ENCODE data around the gene TMIE.

TMIE gene

DNA sequence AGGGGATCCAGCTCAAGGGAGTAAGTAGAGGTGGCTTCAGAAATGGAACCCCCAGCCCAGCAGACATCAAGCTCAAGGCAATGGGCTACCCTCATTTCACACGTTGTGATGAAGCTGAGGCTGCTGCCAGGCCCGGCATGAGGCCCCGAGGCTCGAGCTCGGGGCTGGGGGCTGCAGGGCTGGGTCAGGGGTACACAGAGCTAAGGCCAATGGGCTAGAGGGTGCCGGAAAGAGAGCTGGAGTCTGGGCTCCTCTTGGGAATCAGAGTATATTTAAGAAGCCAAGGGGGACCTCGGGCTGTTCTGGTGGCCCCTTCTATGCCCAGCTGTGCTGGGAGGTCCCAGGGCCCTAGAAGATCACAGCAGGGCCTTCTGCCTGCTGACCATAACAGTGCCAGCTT lies 9.0 kb downstream of the TMIE start:
- Histone ChIP-seq H3K9me3 (ENCODE audit: control extremely low read depth in 1 of 5, control insufficient read depth in 4 of 5, insufficient read depth in 2 of 5, low read depth in 1 of 5, low read length in 4 of 5) (no peaks in the 10 kb centered on the region), H3K27ac (ENCODE audit: insufficient read depth in 1 of 2, low read depth in 1 of 2, low read length in 2 of 2, poor library complexity in 1 of 2, severe bottlenecking in 2 of 2) (no peak overlapping the region), H3K4me1 (ENCODE audit: control extremely low read depth in 1 of 4, control insufficient read depth in 4 of 4, insufficient read depth in 4 of 4, low read length in 3 of 4) (no peaks in the 10 kb centered on the region), H3K27me3 (replicated peaks in 2 of 5; ENCODE audit: control insufficient read depth in 4 of 5, insufficient read depth in 5 of 5, low read length in 4 of 5) (no peaks in the 10 kb centered on the region), H3K4me3 (ENCODE audit: control insufficient read depth in 1 of 7, extremely low read depth in 1 of 7, insufficient read depth in 4 of 7, low read depth in 2 of 7, low read length in 6 of 7) (no peak overlapping the region), H3K36me3 (ENCODE audit: control insufficient read depth in 4 of 4, insufficient read depth in 4 of 4, low read length in 3 of 4) (no peaks in the 10 kb centered on the region)
- no peak for DNase-seq
- ChIA-PET POLR2A (no interaction called here), CTCF (interaction anchor here (0.9 to 7.8 kb wide), 9 partner anchors 8 to 199 kb away, joined by 3 to 54 read pairs (median 3); partner anchors contain the start of gene MYL3)
- WGBS (ENCODE audit: insufficient coverage) = 93% methylated on average over 6 of the region's 7 CpGs

DNA sequence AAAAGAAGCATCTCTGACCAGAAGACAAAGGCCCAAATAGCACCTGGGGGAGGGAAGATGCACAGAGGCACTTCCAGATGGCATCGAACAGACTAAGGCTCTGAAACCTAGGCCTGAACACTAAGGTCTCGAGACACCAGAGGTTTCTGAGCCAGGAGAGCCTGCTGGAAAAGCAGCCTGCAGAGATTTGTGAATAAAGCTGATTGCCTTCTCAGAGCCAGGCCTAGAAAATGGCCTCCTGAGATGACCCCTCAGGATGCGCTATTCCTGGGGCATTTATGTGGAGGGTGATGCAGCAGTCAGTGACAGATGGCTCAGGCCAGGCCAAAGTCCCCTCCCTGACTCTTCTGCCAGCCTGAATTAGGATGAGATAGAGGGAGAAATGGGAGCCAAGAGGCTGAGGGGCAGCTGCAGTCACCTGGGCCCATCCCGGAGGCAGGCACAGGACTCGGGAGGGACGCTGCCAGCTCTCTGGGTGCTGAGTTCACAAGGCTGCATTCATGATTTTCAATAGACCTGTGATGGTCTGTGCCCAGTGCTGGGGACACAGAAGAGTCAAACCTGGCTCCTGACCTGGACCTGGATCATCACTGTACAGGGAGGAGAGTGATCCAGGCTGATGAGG lies 9.6 kb downstream of the TMIE start:
- POLR2A ChIA-PET = no interaction called here
- Histone ChIP-seq H3K9me3 (ENCODE audit: control extremely low read depth in 1 of 5, control insufficient read depth in 4 of 5, insufficient read depth in 2 of 5, low read depth in 1 of 5, low read length in 4 of 5) (no peaks in the 10 kb centered on the region), H3K4me3 (ENCODE audit: control insufficient read depth in 1 of 7, extremely low read depth in 1 of 7, insufficient read depth in 4 of 7, low read depth in 2 of 7, low read length in 6 of 7) (no peak overlapping the region), H3K27ac (ENCODE audit: insufficient read depth in 1 of 2, low read depth in 1 of 2, low read length in 2 of 2, poor library complexity in 1 of 2, severe bottlenecking in 2 of 2) (no peak overlapping the region), H3K4me1 (ENCODE audit: control extremely low read depth in 1 of 4, control insufficient read depth in 4 of 4, insufficient read depth in 4 of 4, low read length in 3 of 4) (no peaks in the 10 kb centered on the region), H3K27me3 (replicated peaks in 2 of 5; ENCODE audit: control insufficient read depth in 4 of 5, insufficient read depth in 5 of 5, low read length in 4 of 5) (no peaks in the 10 kb centered on the region), H3K36me3 (ENCODE audit: control insufficient read depth in 4 of 4, insufficient read depth in 4 of 4, low read length in 3 of 4) (no peaks in the 10 kb centered on the region)
- 95% methylated on average over 6 of the region's 6 CpGs for WGBS (ENCODE audit: insufficient coverage)
- DNase-seq = no peak
- CTCF ChIA-PET = interaction anchor here (0.9 to 7.8 kb wide), 8 partner anchors 9 to 199 kb away, joined by 3 to 54 read pairs (median 3); partner anchors contain the start of gene MYL3

DNA sequence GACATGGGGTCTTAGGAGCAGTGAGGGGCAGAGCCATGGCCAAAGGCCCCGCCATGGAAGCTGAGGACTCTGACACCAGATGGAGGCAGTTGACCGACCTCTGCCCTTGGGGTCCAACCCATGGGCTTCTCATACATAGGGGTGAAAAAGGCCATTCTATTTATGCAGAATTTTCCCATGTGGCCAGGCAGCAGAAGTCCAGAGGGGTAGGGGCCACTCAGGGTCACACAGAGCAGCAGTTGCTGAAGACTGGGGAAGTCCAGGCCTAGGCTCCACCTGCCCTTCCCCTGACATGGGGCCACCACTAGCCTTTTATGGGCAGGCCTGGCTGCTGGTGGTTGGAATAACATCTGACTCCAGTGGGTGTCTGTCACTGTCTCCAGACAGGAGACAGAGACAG lies 10.1 kb downstream of the TMIE start:
- Histone ChIP-seq H3K27me3 (replicated peaks in 2 of 5; ENCODE audit: control insufficient read depth in 4 of 5, insufficient read depth in 5 of 5, low read length in 4 of 5) (no peaks in the 10 kb centered on the region), H3K4me3 (ENCODE audit: control insufficient read depth in 1 of 7, extremely low read depth in 1 of 7, insufficient read depth in 4 of 7, low read depth in 2 of 7, low read length in 6 of 7) (no peak overlapping the region), H3K4me1 (ENCODE audit: control extremely low read depth in 1 of 4, control insufficient read depth in 4 of 4, insufficient read depth in 4 of 4, low read length in 3 of 4) (no peaks in the 10 kb centered on the region), H3K27ac (ENCODE audit: insufficient read depth in 1 of 2, low read depth in 1 of 2, low read length in 2 of 2, poor library complexity in 1 of 2, severe bottlenecking in 2 of 2) (no peak overlapping the region), H3K36me3 (ENCODE audit: control insufficient read depth in 4 of 4, insufficient read depth in 4 of 4, low read length in 3 of 4) (no peaks in the 10 kb centered on the region), H3K9me3 (ENCODE audit: control extremely low read depth in 1 of 5, control insufficient read depth in 4 of 5, insufficient read depth in 2 of 5, low read depth in 1 of 5, low read length in 4 of 5) (no peaks in the 10 kb centered on the region)
- CTCF ChIA-PET = interaction anchor here (1.0 to 7.8 kb wide), 4 partner anchors 8 to 183 kb away, joined by 3 to 54 read pairs (median 4); partner anchors contain the start of gene MYL3
- DNase-seq = no peak
- POLR2A ChIA-PET = no interaction called here
- 96% methylated on average over 2 of the region's 2 CpGs for WGBS (ENCODE audit: insufficient coverage)

DNA sequence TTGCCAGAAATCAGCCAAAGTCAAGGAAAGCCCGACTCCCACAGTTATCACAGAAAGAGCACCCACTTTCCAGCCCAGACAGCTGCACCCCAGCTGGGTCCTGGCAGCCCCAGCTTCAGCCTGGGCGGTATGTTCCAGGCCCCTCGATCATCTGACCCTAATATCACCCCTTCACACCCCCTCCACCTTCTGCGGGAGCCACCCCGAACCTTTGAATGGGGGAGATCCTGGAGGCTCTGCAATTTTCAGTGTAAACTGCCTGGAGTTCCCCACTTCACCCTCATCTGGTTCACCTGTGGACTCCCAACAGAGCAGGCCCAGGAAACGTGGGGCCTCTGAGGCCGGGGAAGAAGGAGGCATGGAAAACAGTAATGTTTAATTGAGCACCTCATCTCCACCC lies 10.6 kb downstream of the TMIE start:
- no peak overlapping the region for H3K27ac ChIP-seq (ENCODE audit: insufficient read depth in 1 of 2, low read depth in 1 of 2, low read length in 2 of 2, poor library complexity in 1 of 2, severe bottlenecking in 2 of 2)
- H3K4me3 ChIP-seq (ENCODE audit: control insufficient read depth in 1 of 7, extremely low read depth in 1 of 7, insufficient read depth in 4 of 7, low read depth in 2 of 7, low read length in 6 of 7) = no peak overlapping the region
- H3K36me3 ChIP-seq (ENCODE audit: control insufficient read depth in 4 of 4, insufficient read depth in 4 of 4, low read length in 3 of 4) = no peaks in the 10 kb centered on the region
- ChIA-PET POLR2A (no interaction called here), CTCF (interaction anchor here (1.0 to 7.8 kb wide), 2 partner anchors 9 to 182 kb away, joined by 4 to 54 read pairs; no protein-coding TSS in a partner anchor)
- H3K27me3 ChIP-seq (replicated peaks in 2 of 5; ENCODE audit: control insufficient read depth in 4 of 5, insufficient read depth in 5 of 5, low read length in 4 of 5) = no peaks in the 10 kb centered on the region
- H3K9me3 ChIP-seq (ENCODE audit: control extremely low read depth in 1 of 5, control insufficient read depth in 4 of 5, insufficient read depth in 2 of 5, low read depth in 1 of 5, low read length in 4 of 5) = no peaks in the 10 kb centered on the region
- 89% methylated on average over 5 of the region's 7 CpGs for whole genome bisulfite sequencing (ENCODE audit: insufficient coverage)
- DNase-seq = no peak
- H3K4me1 ChIP-seq (ENCODE audit: control extremely low read depth in 1 of 4, control insufficient read depth in 4 of 4, insufficient read depth in 4 of 4, low read length in 3 of 4) = no peaks in the 10 kb centered on the region

DNA sequence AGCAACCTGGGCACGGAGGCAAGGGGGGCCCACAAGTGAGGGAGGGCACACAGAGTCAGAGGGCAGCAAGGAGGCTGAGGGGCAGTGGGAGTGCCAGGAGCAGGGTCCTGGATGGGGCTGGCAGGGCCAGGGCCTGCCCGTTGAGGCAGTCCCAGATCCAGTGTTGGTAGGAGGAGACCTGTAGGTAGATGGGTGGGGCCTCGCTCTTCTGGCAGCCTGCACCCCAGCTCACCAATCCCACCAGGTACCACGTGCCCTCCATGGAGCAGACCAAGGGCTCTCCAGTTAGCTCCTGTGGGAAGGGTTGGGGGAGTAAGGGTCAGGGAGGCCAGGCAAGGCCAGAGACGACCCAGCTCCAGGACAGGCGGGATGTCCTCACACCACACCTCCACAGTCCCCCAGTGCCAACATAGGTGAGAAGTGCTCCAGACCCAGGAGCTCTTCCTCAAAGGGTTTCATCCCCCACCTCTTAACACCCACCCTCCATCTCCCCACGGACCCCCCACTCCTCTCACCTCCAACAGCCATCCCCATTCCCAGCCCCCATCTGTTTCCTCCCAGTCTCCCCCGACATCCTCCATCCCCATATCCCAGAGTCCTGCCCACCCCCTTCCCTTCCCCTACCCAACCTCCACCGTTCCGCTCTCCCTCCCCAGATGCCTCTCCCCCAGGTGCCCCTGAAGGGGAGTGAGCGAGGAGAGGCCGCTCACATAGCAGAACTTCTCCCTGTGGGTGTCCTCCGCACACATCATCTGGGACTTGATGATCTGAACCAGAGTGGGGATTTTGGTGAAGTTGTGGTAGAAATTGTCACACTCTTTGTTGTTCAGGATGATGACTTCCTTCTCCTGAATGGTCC lies 11.2 kb downstream of the TMIE start:
- ChIA-PET CTCF (interaction anchor here (1.0 to 7.8 kb wide), 2 partner anchors 9 to 182 kb away, joined by 4 to 54 read pairs; no protein-coding TSS in a partner anchor), POLR2A (no interaction called here)
- no peak overlapping the region for H3K4me3 ChIP-seq (ENCODE audit: control insufficient read depth in 1 of 7, extremely low read depth in 1 of 7, insufficient read depth in 4 of 7, low read depth in 2 of 7, low read length in 6 of 7)
- no peaks in the 10 kb centered on the region for H3K4me1 ChIP-seq (ENCODE audit: control extremely low read depth in 1 of 4, control insufficient read depth in 4 of 4, insufficient read depth in 4 of 4, low read length in 3 of 4)
- no peak for DNase-seq
- H3K9me3 ChIP-seq (ENCODE audit: control extremely low read depth in 1 of 5, control insufficient read depth in 4 of 5, insufficient read depth in 2 of 5, low read depth in 1 of 5, low read length in 4 of 5) = no peaks in the 10 kb centered on the region
- H3K27ac ChIP-seq (ENCODE audit: insufficient read depth in 1 of 2, low read depth in 1 of 2, low read length in 2 of 2, poor library complexity in 1 of 2, severe bottlenecking in 2 of 2) = no peak overlapping the region
- WGBS (ENCODE audit: insufficient coverage) = 79% methylated on average over 2 of the region's 13 CpGs
- H3K36me3 ChIP-seq (ENCODE audit: control insufficient read depth in 4 of 4, insufficient read depth in 4 of 4, low read length in 3 of 4) = no peaks in the 10 kb centered on the region
- H3K27me3 ChIP-seq (replicated peaks in 2 of 5; ENCODE audit: control insufficient read depth in 4 of 5, insufficient read depth in 5 of 5, low read length in 4 of 5) = no peaks in the 10 kb centered on the region

DNA sequence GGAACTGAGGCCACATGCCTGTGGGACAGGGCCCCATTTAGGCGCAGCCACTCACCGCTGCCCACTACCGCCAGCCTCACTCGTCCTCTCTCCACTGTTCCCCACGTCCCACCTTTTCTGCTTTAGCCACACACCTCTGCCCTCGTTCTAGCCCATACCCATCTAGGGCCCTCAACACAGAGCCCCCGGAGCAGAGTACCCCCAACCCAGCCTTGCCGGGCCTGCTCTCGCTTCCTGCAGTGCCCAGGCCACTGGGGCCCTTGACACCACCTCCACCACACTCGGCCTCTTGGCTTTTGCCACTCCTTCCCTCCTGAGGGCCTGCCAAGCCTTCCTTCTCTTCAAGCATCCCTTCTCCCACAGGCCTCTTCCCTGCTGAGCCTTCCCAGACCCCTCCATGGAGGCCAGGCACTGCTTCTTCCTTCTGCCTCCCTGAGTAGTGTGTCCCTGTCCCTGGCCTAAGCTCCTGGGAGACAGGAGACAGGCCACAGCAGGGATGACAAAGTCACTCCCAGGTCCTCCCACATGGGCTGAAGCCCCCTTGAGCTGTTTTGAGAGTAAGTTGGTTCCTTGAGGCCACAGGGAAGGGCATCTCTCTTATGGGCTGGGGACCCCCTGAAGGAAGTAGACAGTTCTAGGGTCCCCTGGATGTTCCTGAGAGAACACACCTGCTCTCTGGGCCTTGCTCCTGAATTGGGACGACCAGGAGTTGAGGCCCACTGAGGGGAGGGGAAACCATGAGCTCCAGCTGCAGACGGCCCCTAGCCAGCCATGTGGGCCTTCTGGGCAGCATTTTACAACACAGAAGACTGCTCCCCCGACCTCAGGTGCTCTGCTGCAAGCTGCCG lies 12.1 kb downstream of the TMIE start:
- Histone ChIP-seq H3K27ac (ENCODE audit: insufficient read depth in 1 of 2, low read depth in 1 of 2, low read length in 2 of 2, poor library complexity in 1 of 2, severe bottlenecking in 2 of 2) (no peak overlapping the region), H3K4me1 (ENCODE audit: control extremely low read depth in 1 of 4, control insufficient read depth in 4 of 4, insufficient read depth in 4 of 4, low read length in 3 of 4) (no peaks in the 10 kb centered on the region), H3K27me3 (replicated peaks in 2 of 5; ENCODE audit: control insufficient read depth in 4 of 5, insufficient read depth in 5 of 5, low read length in 4 of 5) (no peaks in the 10 kb centered on the region), H3K4me3 (ENCODE audit: control insufficient read depth in 1 of 7, extremely low read depth in 1 of 7, insufficient read depth in 4 of 7, low read depth in 2 of 7, low read length in 6 of 7) (no peak overlapping the region), H3K9me3 (ENCODE audit: control extremely low read depth in 1 of 5, control insufficient read depth in 4 of 5, insufficient read depth in 2 of 5, low read depth in 1 of 5, low read length in 4 of 5) (no peaks in the 10 kb centered on the region), H3K36me3 (ENCODE audit: control insufficient read depth in 4 of 4, insufficient read depth in 4 of 4, low read length in 3 of 4) (no peaks in the 10 kb centered on the region)
- ChIA-PET CTCF (no interaction called here), POLR2A (no interaction called here)
- DNase-seq = no peak
- WGBS (ENCODE audit: insufficient coverage) = 97% methylated on average over 13 of the region's 14 CpGs
